NCI-H1048 (cell line): ENCODE measurements around the gene BTBD9.

ENCODE experiments used
- DNase-seq: peaks from one replicate; lab custom pipeline; 2025; lab: John Stamatoyannopoulos, UW

Gene BTBD9

DNA sequence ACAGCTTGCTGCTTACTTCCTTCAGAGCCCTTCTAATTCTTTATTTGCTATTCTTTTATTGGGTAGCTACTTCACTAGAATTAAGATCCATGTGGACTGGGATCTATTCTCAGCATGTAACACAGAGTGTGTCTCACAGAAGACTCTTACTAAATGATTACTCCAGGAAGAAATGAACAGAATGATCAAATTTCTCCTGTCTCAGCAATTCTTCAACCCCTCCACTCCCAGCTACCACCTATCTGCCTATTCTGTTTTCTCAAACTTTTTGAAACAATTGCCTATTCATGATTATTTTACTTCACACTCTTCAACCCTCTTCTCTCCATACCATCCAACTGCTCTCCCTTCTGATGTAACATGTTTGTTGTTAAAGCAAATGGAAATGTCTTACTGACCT is 132.6 kb downstream of the BTBD9 start:
- DNase-seq: no peak

DNA sequence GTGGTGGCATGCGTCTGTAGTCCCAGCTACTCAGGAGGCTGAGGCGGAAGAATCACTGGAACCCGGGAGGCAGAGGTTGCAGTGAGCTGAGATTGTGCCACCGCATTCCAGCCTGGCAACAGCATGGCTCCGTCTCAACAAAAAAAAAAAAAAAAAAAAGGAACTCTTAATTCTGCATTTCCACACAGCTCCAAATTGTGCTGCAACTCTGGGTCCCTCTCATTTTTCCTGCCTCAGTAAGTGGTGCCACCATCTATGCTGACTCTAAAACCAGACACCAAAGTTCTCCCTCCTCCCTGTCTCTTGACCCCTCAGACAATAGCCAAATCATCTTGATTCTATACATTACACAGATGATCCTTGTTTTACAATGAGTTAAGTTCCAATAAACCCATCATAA is 133.9 kb downstream of the BTBD9 start:
- no peak for DNase-seq

DNA sequence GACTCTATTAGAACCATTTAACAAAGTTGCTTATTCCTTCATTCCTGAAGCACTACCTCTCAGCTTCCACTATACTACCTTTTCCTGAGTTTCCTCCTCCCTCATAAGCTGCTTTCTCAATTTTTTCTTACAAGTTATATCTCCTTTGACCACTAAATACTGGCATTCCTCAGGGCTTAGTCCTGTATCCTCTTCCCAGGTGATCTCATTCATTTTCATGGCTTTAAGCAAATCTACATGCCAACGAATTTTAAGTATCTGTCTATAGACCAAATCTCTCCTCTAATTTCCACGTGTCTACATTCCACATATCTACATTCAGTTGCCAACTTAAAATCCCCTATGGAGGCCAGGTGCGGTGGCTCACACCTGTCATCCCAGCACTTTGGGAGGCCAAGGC is 134.7 kb downstream of the BTBD9 start:
- no peak for DNase-seq

DNA sequence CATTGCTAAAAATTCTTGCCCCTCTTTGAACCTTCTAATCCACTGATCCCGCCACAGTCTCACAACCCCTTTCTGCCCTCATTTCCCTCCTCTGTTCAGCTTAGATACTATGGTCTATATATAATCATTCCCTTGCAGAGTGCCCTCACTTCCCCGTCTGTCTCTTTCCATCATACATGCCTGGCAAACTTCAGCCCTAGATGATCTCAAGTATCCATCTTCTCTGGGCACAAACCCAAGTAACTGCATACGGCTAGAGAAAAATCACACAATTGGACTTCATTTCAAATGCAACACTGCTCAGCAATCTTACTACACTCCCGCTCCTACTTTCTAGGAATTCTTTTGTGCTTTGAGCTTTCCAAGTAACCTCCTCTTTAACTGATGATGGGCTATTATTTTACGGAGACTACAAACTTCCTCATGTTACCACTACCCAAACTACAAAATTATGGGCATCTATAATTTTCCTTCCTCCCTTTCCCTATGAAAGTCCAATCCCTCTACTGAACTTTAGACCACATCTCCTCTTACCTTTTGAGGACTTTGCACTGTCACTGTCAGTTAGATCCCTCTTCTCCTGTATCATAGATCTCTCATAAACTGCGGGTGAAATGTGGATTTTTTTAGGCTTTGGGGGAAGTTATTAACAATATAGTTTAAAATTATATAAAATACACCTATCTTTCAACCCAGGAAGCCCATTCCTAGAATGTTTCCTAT is 135.6 kb downstream of the BTBD9 start:
- no peak for DNase-seq

DNA sequence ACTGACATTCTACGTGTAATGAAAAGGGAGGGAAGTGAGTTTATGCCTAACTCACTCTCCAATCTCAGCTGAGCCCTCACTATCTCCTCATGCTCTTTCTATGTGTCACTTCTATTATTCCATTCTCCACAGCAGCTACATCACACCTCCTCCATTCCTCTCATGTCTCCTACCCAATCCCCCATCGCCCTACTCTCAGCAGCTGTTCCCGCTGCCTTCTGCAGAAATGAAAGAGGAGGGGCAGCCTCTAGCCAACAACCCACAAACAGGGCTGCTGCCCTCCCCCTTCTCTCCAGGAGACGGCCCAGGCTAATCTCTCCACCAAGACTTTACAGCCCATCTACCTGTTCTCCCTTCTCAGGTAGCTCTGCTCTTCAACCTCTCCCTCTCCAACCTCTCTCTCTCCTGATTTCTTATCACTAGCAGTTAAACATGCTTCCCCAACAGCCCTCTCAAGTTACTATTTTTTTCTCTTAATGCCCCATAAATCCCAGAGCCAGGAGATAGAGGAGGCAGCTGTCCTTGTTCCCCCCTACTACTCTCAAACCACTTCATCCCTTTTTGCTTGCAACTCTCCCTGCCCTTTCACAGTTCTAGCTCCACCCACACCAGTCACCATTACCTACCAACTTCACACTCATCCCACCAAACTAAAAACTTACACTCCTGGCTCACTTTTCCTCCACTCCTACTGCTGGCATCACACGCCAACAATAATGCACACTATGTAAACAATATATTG is 136.5 kb downstream of the BTBD9 start:
- DNase-seq: no peak

DNA sequence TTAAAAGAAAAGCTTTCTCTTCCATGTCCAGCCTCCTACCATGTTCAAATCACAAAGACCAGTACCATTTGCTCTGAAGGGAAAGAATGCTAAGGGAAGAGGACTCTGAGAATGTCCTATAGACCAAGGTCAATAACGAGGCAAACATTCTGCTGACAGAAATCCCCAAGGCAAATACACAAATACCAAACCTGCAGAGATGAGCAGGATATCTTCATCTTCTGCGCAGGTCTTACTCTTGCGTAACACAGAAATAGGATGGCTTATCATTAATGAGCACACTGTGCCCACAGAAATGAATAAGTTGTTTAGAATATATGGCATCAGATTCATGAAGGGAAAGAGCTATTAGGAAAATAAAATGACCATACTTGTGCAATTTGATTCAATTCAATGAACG is 137.3 kb downstream of the BTBD9 start:
- DNase-seq: no peak

DNA sequence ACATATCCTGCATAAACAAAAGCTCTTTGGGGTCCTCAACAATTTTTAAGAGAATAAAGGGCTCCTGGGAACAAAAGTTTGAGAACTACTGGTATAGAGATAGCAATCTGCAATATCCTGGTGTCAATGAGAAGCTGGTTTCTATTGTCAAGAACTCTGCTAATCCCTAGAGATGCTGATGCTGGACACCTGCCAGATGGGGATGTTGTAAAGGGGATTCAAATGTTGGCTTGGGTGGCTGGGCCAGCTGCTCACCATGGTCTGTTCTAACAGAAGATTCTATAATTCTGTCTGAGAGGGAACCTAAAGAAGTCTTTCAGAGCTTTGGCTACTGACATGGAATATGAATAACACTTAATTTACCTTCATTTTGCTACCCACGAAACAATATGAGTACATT is 137.8 kb downstream of the BTBD9 start:
- DNase-seq: no peak

DNA sequence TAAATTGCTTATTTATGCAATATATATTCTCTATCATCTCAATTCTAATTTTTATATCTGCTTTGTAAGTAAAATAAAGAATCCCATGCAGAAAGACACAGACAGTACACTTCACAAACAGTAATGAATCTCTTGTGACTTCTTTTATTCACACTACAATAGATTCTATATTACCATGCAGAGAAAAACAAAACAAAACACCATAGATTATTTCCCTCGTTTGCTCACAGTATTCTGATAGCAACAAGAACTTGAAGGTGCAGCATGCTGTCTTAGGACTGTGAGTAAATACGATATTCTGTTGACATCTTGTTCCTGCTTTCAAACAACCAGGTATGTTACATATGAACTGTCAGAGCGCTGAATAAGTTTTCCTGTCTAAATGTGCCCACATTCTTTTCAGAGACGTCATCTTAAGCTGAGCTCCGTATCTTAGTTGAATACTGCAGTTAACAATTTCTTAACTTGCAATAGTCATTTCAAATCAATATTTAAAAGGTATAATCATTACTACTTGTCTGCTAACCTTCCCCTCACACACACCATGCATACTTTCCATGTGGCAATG is 140.1 kb downstream of the BTBD9 start:
- no peak for DNase-seq

DNA sequence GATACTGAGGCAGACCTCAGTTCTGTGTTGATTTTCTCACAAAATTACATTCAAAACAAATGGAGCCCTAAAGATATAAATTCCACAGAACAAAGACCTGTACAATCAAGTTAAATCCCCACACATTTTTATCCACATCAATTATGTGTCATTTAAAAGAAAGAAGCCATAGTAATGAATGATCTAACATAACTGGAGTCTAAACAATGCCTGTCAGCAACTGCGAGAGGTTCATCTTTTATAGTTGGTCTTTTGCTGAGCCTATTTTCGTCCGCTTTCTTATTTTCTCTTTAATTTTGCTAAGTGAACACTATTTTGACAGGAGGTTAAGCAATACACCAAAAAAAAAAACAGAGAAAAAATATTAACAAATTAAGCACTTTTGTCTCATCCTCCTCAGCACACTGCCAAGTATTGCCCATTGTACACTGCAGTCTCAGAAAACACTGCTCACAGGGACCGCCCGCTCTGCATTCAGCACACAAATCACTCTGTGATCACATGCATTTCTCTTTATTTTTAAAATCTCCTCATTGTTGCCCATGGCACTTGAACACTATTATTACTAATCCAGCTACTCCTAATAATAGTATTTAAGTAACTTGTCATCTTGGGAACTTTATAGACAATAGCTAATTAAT is 140.8 kb downstream of the BTBD9 start:
- no peak for DNase-seq

DNA sequence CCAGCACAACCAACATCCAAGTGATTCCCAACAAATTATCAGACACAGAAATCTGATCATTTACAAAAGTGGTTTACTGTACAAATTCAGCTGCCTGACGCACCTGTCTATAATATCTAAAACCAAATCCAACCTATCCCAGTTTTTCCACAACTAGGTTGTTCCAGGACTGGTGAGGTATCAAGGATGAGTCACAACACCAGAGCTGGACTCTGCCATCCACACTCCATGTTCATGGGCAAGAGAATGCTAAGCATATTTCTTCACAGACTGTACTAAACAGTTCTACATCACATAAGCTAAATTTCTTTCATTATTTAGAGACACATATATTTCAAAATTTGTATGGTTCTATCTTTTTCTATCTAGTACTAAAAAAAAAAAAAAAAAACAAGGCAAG is 141.6 kb downstream of the BTBD9 start:
- DNase-seq: no peak

DNA sequence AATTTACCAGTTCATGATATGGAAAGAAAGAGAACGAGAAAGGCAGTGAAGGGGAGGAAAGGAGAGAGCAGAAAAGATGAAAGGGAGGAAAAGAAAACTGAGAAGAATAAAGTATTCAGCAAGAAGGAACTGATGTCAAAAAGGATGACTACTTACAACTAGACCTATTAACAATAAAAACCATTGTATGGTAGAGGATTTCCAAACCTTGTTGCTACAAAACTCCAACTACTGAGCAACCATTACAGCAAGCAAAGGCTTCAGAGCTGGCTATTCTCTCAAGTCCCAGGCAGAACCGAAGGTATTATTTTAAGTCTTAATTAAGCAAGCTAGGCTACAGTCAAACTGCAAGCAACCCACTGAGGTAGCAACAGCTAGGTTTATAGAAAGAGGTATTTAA is 142.2 kb downstream of the BTBD9 start:
- DNase-seq: no peak

DNA sequence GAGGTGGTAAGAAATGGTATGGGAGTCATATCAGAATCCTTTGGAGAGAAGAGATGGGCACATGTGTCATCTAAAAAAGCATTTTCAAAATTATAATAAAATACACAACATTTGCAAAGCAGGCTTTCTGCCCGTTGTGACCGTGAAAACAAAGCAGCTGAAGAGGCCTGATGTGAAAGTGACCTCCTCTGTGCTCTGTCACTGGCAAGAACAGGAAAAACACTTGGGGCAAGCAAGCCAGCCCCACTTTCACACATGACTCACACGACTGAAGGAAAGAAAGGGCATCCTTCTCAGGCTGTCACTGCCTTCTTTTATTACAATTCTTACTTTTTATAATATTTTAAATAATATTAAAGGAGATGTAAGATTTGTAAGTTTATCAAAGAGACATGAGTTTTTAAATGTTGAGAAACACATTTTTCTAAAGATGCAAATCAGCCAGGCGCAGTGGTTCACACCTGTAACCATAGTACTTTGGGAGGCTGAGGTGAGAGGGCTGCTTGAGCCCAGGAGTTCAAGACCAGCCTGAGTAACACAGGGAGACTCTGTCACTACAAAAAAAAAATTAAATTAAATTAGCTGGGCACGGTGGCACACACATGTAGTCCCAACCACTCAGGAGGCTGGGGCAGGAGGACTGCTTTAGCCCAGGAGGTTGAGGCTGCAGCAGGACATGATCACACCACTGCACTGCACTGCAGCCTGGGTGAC is 143.7 kb downstream of the BTBD9 start:
- DNase-seq: no peak

DNA sequence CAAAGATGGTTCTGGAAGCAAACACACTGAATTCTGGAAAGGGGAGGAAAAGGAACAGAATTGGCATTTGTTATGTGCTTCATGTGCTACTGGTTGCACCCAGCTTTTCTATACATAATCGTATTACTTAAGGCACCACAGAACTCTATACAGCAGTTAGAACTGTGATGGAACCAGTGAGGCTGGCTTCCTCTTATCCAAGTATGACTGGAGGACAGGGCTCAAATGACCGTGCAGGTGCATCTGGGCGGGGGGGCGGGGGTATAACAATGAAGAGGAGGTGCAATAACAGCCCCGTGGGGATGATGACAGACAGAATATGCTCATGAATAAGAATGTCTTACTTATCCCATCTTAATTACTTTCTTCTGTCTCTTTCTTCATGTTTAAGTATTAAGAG is 144.2 kb downstream of the BTBD9 start:
- DNase-seq: no peak

DNA sequence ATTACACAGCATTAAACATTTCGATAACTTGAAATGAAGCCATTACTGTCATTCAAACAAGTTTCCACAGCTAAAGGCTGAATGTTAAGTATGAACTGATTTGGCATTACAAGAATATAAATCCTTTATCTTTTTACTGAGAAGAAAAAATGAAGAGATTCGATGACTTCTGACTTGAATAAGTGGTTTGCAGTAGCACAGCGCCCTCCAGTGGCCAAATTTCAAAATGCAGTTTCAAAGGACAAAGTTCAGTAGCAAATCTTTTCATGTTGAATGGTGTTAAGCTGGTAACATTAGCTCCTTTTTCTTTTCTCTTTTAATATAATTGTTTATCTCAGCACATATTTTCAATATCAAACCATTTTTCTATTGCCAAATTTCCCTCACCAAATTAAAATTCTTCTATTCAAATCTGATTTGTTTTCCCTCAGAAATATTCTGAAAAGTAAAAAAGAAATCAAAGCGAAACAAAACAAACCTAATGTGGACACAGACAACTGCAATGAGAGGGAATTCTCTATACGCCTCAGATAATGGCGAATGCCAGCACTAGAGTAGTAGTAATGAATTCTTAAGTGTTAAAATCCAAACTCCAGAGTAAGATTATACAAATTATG is 145.7 kb downstream of the BTBD9 start:
- DNase-seq: no peak

DNA sequence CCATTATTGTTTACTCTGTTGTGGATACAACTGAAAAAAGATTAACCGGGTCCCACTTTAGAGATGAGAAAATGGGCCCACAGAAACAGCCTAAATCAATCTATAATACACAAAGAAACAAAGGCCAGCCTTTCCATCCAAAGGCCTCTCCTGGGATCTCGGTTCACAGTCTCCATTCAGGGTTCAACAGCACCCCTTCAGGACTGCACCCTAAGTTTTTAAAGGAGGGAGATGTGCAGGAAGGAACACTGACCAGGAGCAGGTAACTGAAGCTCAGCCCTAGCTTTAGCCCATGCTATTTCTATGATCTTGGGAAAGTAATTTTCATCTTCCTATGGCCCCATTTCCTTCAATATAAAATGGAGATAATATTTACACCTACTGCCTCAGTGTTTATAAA is 147.7 kb downstream of the BTBD9 start:
- DNase-seq: no peak

DNA sequence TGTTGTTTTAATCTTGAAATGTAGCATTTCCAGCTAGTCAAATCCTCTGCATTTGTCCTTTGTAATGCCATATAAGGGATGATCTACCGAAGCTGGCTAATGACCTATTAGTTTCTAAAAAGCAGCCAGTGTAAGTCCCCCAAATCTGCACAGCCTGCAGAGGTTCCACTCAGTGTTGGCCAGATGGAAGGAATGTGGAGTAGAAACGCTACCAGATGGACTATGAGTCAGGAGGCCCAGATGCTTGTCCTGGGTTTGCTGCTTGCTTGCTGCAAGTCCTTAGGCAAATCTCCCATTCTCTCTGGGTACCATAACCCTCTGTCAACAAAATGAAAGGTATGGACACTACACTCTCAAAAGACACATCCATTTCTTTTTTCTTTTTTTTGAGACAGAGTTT is 149.8 kb downstream of the BTBD9 start:
- DNase-seq: no peak

DNA sequence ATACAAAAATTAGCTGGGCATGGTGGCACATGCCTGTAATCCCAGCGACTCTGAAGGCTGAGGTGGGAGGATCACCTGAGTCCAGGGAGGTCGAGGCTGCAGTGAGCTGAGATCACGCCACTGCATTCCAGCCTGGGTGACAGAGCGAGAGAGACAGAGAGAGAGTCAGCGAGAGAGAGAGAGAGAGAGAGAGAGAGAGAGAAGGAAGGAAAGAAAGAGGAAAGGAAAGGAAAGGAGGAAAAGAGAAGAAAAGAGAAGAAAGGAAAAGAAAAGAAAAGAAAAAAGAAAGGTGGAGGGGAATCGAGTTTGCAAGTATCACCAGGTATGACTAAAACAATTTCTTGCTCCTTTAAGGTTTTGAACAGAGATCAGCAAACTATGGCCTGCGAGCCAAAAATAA is 152.3 kb downstream of the BTBD9 start:
- DNase-seq: no peak

DNA sequence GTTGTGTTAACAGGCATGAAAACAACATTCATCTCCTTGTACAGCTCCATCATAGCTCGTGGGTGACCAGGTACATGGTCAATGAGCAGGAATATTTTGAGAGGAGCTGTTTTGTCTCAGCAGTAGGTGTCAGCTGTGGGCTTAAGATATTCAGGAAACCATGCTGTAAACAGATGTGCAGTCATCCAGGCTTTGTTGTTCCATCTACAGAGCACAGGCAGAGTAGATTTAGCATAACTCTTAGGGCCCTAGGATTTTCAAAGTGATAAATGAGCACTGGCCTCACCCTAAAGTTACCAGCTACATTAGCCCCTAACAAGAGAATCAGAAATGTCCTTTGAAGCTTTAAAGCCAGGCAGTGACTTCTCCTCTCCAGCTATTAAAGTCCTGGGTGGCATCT is 154.2 kb downstream of the BTBD9 start:
- no peak for DNase-seq

DNA sequence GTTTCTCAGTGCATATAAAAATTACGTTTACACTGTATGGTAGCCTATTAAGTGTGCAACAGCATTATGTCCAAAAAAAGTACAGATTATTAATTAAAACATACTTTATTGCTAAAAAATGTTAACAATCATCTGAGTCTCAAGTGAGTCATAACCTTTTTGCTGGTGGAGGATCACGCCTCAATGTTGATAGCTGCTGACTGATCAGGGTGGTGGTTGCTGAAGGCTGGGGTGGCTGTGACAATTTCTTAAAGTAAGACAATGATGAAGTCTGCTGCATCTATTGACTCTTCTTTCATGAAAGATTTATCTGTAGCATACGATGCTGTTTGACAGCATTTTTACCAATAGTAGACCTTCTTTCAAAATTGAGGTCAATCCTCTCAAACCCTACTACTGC is 155.1 kb downstream of the BTBD9 start:
- no peak for DNase-seq

DNA sequence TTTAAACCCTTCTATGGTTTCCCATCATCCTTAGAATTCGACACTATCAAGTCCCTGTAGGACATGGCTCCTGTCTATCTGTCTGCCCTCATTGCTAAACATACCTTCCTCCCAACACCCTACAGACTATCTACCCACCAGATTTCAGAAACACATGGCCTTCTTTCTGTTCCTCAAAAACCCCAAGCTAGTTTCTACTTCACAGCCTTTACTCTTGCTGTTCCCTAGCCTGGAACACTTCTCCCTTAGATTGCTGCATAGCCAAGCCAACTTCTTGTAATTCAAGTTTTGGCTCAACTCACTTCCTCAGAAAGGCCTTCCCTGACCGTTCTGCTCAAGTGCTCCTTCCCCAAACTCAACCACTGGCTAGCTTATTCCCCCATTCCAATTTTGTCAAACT is 156.2 kb downstream of the BTBD9 start:
- no peak for DNase-seq

DNA sequence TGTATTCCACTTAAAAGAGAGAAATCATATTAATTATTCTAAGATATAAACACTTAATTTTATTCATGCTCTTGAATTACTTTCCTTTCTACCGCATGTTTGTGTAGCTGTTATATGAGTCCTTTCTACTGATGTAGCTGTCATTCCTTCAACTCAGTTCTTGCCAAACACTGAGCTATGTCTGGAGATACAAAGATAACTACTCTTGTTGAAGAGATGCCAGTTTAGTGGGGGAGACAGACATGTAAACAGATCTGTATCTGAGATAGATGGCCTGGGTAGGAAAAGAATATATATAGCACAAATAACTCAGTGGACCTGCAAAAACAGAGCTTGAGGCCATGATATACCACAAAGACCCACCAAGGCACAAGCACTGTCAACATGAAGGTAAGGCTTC is 157.3 kb downstream of the BTBD9 start:
- DNase-seq: no peak

DNA sequence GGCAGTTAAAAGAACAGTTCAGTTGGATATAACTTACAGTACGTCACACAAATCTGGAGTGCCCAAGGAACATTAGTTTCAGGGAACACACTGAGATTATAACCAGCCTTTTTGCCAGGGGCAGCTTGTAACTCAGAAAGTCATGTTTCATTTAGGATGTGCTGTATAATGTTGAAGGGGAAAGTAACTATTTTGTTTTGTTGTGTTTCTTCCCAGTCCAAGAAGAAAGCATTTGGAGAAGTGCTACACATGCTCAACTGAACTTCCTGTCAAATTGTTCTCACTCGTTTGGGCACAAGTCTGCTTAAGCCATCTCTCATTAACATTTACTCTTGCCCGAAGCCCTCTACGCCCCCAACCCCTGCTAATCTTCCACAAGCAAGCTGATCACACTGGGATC is 157.9 kb downstream of the BTBD9 start:
- DNase-seq: no peak
